Jurkat, Clone E6-1 (cell line): ENCODE measurements around the gene KIF3B.
"Not testable (repeated sequence)": the region's sequence is repeated elsewhere in the genome, so short reads cannot be mapped to it uniquely, and the experiment has no call there.

Experiments used
- DNase-seq: peaks from one replicate; pipeline ENCODE4 v3.0.0-alpha.2; 2011; ENCODE audit warnings: low read depth, low spot score
- H3K4me3 ChIP-seq: 2 replicates; pipeline ENCODE4 v1.5.1; 2011; ENCODE audit warnings: mild to moderate bottlenecking, low read length, control low read depth, moderate library complexity

Gene KIF3B

DNA sequence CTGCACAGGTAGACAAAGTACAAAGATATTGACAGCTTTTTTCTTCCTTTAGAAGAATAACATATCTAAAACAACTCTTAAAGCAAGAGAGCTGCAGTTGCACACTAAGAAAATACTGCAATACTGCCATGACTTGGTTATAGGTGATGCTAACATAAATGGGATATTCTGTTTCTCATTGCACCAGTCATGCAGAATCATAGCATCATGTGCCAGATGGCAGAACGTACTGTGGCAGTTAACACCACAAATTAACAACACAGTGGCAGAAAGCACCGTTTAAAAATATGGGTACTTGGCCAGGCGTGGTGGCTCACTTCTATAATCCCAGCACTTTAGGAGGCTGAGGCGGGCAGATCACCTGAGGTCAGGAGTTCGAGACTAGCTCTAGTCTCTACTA is 88.1 kb downstream of the KIF3B start:
- H3K4me3 ChIP-seq, result no peak overlapping the region
- DNase-seq, result no peak

- DNase-seq, result no peak
- H3K4me3 ChIP-seq, result no peak overlapping the region
Observed at GRCh38 chr20:32366380-32366779, 88.9 kb downstream of the KIF3B start.

GRCh38 chr20:32368323-32368722 is 90.9 kb downstream of the KIF3B start:
- no peak overlapping the region for H3K4me3 ChIP-seq
- no peak for DNase-seq

DNA sequence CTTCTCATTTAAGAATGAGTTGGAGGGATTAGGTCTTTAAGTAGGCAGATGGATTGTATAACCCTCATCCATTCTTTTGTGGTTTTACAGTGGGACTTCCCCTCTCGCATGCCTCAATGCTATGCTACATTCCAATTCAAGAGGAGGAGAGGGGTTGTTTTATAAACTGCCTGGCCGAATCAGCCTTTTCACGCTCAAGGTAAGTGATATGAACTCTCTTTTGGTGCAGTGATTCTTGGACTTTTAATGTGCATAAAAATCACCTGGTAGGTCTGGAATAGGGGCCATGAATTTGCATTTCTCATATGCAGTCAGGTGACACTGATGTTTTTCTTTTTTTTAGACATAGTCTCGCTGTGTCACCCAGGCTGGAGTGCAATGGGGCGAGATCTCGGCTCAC is 91.5 kb downstream of the KIF3B start:
- H3K4me3 ChIP-seq, result no peak overlapping the region
- DNase-seq, result no peak

GRCh38 chr20:32370897-32371296 is 93.4 kb downstream of the KIF3B start:
- no peak for DNase-seq
- H3K4me3 ChIP-seq, result no peak overlapping the region

GRCh38 chr20:32378461-32378860 is 101.0 kb downstream of the KIF3B start:
- H3K4me3 ChIP-seq, result no peak overlapping the region
- DNase-seq, result no peak

DNA sequence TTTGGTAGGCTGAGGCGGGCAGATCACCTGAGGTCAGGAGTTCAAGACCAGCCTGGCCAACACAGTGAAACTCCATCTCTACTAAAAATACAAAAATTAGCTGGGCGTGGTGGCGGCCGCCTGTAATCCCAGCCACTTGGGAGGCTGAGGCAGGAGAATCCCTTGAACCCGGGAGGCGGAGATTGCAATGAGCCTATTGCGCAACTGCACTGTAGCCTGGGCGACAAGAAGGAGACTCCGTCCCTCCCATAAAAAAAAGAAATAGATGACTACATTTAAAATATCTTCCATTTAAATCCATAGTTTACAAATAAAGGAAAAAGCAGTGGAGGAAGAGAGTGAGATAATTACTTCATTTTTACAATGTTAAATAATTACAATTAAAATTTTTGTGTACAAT is 102.6 kb downstream of the KIF3B start:
- DNase-seq, H3K4me3 ChIP-seq: not testable (repeated sequence)

GRCh38 chr20:32380745-32381144 is 103.3 kb downstream of the KIF3B start:
- no peak overlapping the region for H3K4me3 ChIP-seq
- DNase-seq, result no peak

DNA sequence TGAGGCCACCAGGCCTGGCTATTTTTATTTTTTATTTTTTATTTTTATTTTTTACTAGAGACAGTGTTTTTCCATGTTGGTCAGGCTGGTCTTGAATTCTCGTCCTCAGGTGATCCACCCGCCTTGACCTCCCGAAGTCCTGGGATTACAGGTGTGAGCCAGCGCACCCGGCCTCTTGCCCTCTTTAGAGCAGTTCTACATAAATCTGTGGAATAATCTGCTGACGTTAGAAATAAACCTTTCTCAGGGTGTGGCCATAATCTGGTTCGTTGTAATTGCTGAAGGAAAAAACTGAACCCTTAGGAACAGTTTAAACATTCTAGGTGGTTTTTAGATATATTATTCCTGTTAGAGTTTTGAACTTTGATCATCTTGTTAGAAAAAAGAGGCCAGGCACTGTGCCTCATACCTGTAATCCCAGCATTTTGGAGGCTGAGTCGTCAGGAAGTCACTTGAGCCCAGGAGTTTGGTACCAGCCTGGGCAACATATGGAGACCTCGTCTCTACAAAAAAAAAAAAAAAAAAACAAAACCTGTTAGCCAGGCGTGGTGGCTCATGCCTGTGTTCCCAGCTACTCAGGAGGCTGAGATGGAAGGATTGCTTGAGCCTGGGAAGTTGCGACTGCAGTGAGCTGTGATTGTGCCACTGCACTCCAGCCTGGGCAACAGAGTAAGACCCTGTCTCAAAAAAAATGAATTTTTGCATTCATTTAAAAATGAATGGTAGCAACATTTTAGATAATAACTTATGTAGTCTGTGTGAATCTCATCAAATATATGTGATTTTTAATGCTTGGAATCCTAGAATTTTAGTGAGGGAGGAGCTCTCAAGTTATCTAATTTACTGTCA is 104.9 kb downstream of the KIF3B start:
- DNase-seq, result no peak
- H3K4me3 ChIP-seq, result no peak overlapping the region

- not testable (repeated sequence) for H3K4me3 ChIP-seq, DNase-seq
Observed at GRCh38 chr20:32383441-32383840, 106.0 kb downstream of the KIF3B start.
